Neuronal stem cell (in vitro differentiated cells): ENCODE measurements around the gene TBX1.

Experiments used
- DNase-seq: peaks from one replicate; pipeline ENCODE4 v3.0.0-alpha.2; 2013; ENCODE audit warnings: low spot score
- H2AFZ ChIP-seq: one replicate; pipeline ENCODE4 v1.6.1; 2013; ENCODE audit warnings: mild to moderate bottlenecking, low read length, inconsistent platforms
- H2AK5ac ChIP-seq: 2 replicates; pipeline ENCODE4 v1.6.1; 2013; ENCODE audit warnings: low read depth, mild to moderate bottlenecking, inconsistent platforms, low read length, moderate library complexity, mixed read lengths
- H2BK120ac ChIP-seq: 2 replicates; pipeline ENCODE4 v1.6.1; 2013; ENCODE audit warnings: low read depth, mild to moderate bottlenecking, inconsistent platforms, low read length, moderate library complexity, mixed read lengths
- H2BK12ac ChIP-seq: one replicate; pipeline ENCODE4 v1.6.1; 2013; ENCODE audit warnings: low read length, inconsistent platforms
- H2BK15ac ChIP-seq: 2 replicates; pipeline ENCODE4 v1.6.1; 2013; ENCODE audit warnings: mild to moderate bottlenecking, low read length, inconsistent platforms, mixed read lengths
- H2BK5ac ChIP-seq: one replicate; pipeline ENCODE4 v1.6.1; 2013; ENCODE audit warnings: inconsistent platforms, mild to moderate bottlenecking, low read length, moderate library complexity
- H3K14ac ChIP-seq: one replicate; pipeline ENCODE4 v1.6.1; 2013; ENCODE audit warnings: low read length, inconsistent platforms
- H3K18ac ChIP-seq: 2 replicates; pipeline ENCODE4 v1.6.1; 2013; ENCODE audit warnings: low read length, inconsistent platforms
- H3K23ac ChIP-seq: 2 replicates; pipeline ENCODE4 v1.6.1; 2013; ENCODE audit warnings: low read depth, mild to moderate bottlenecking, mixed read lengths, low read length, inconsistent platforms; ENCODE audit not compliant: poor library complexity
- H3K27ac ChIP-seq: replicated peaks from 3 replicates; pipeline ENCODE4 v1.5.1; 2013; ENCODE audit warnings: low read length, inconsistent platforms
- H3K27me3 ChIP-seq, 3 experiments: 2 replicates each; pipeline ENCODE4 v1.6.1; 2013; ENCODE audit warnings: low read length in 3 of 3, mild to moderate bottlenecking in 2 of 3, inconsistent platforms in 1 of 3, low read depth in 1 of 3, mixed read lengths in 1 of 3, moderate library complexity in 1 of 3; ENCODE audit not compliant: control insufficient read depth in 3 of 3, insufficient read depth in 3 of 3
- H3K36me3 ChIP-seq, 2 donors: replicated peaks in 1 of 2; 2 replicates each; pipeline ENCODE4 v1.6.1; 2013; ENCODE audit warnings: low read length in 2 of 2; ENCODE audit not compliant: control insufficient read depth in 2 of 2, insufficient read depth in 2 of 2
- H3K4ac ChIP-seq: 2 replicates; pipeline ENCODE4 v1.6.1; 2013; ENCODE audit warnings: inconsistent platforms, mild to moderate bottlenecking, low read length, moderate library complexity
- H3K4me1 ChIP-seq, 2 donors: 1 replicate in 1 of 2; 2 replicates in 1 of 2; pipeline ENCODE4 v1.6.1; 2013; ENCODE audit warnings: low read length in 2 of 2, low read depth in 1 of 2; ENCODE audit not compliant: control insufficient read depth in 2 of 2, insufficient read depth in 1 of 2
- H3K4me2 ChIP-seq: one replicate; pipeline ENCODE4 v1.6.1; 2013; ENCODE audit warnings: mild to moderate bottlenecking, low read length, inconsistent platforms; ENCODE audit not compliant: insufficient read depth, poor library complexity, severe bottlenecking
- H3K4me3 ChIP-seq, 2 donors: 2 replicates each; pipeline ENCODE4 v1.5.1; 2013; ENCODE audit warnings: low read length in 2 of 2, mild to moderate bottlenecking in 2 of 2, inconsistent platforms in 1 of 2, moderate library complexity in 1 of 2
- H3K79me1 ChIP-seq: one replicate; pipeline ENCODE4 v1.6.1; 2013; ENCODE audit warnings: low read depth, mild to moderate bottlenecking, inconsistent platforms, low read length, moderate library complexity
- H3K9ac ChIP-seq: one replicate; pipeline ENCODE4 v1.6.1; 2013; ENCODE audit warnings: mild to moderate bottlenecking, low read depth, low read length, inconsistent platforms; ENCODE audit not compliant: poor library complexity
- H3K9me3 ChIP-seq, 2 donors: replicated peaks in 1 of 2; 2 replicates each; pipeline versions ENCODE3 to v1.6.1; 2013; ENCODE audit warnings: low read length in 2 of 2, mild to moderate bottlenecking in 2 of 2, inconsistent platforms in 1 of 2, low read depth in 1 of 2, mixed read lengths in 1 of 2, moderate library complexity in 1 of 2; ENCODE audit not compliant: control insufficient read depth in 2 of 2, insufficient read depth in 1 of 2
- H4K8ac ChIP-seq: one replicate; pipeline ENCODE4 v1.6.1; 2013; ENCODE audit warnings: low read depth, mild to moderate bottlenecking, inconsistent platforms, low read length, moderate library complexity
- H4K91ac ChIP-seq: one replicate; pipeline ENCODE4 v1.6.1; 2013; ENCODE audit warnings: low read length, low read depth, mild to moderate bottlenecking, inconsistent platforms; ENCODE audit not compliant: poor library complexity
- WGBS, 2 donors: extraction: QIAGEN DNeasy Blood & Tissue Kit; methylation state at CpG; one replicate each; pipeline ENCODE4 v1.1.7; 2013; ENCODE audit warnings: missing lambda C conversion rate in 2 of 2, mixed read lengths in 1 of 2; ENCODE audit not compliant: insufficient read length in 2 of 2, insufficient replicate concordance in 1 of 2; ENCODE audit errors: extremely low coverage in 2 of 2; 5-methylcytosine and 5-hydroxymethylcytosine counted together

The TBX1 gene

DNA sequence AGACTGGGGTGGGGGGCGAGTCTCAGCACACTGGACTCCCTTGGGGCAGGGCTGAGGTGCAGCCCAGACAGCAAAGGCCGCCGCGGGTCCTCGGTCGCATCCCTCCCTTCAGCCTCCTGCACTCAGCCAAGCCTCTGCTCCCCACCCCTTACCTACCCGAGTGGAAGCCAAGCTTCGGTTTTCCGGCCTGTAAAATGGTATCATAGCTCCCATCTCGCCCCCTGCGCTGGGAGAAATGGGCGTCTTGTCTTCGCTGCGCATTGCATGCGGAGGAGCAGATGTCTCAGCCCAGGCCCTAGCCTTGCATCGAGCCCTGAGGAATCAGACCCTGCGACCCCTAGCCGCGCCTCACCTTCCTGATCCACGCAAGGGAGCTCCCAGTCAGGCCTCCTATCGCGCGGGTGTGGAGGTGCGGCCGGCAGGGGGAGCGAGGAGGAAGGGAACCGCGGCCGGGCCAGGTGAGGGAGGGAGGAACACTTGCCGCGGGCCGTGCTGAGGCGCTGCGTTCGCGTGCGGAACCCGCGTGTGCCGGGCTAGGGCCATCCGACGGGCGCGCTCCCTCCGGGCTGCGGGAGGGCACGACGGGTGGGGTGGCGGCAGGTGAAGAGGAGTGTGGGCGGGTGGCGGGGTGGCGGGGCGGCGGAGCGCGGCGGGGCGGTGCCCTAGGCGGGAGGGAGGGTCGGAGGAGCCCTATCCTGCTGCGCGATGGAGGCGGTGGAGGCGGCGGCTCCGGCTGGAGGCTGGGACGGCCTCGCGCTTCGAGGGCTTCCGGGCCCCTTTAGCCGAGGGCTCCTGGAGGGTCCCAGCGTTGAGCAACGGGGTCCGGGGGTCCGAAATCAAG, 4.1 kb upstream of the TBX1 start:
- Histone ChIP-seq H3K27ac (no peak overlapping the region), H4K91ac (no peak overlapping the region), H3K9me3 (peaks cover 0 to 5% of the 10 kb centered on the region in 2 donors), H3K4me1 (peaks cover 7 to 19% of the 10 kb centered on the region in 2 donors), H3K36me3 (no peaks in the 10 kb centered on the region), H3K27me3 (peaks cover 52 to 94% (median 85%) of the 10 kb centered on the region in 3 experiments), H3K18ac (no peak overlapping the region), H2BK12ac (no peak overlapping the region), H3K4me3 (peak overlapping the region in 1 of 2 donors; percentile 26), H3K4me2 (peak overlapping the region; percentile 30), H2BK15ac (no peak overlapping the region), H3K23ac (peak overlapping the region; percentile 100), H3K4ac (no peak overlapping the region), H2BK120ac (no peak overlapping the region), H2AK5ac (peak overlapping the region; percentile 82), H2AFZ (no peak overlapping the region), H3K14ac (no peak overlapping the region), H2BK5ac (no peak overlapping the region), H4K8ac (no peak overlapping the region), H3K79me1 (no peaks in the 10 kb centered on the region), H3K9ac (no peak overlapping the region)
- WGBS, 2 donors = no CpG with 5 or more reads among the region's 76 CpGs
- no peak for DNase-seq

DNA sequence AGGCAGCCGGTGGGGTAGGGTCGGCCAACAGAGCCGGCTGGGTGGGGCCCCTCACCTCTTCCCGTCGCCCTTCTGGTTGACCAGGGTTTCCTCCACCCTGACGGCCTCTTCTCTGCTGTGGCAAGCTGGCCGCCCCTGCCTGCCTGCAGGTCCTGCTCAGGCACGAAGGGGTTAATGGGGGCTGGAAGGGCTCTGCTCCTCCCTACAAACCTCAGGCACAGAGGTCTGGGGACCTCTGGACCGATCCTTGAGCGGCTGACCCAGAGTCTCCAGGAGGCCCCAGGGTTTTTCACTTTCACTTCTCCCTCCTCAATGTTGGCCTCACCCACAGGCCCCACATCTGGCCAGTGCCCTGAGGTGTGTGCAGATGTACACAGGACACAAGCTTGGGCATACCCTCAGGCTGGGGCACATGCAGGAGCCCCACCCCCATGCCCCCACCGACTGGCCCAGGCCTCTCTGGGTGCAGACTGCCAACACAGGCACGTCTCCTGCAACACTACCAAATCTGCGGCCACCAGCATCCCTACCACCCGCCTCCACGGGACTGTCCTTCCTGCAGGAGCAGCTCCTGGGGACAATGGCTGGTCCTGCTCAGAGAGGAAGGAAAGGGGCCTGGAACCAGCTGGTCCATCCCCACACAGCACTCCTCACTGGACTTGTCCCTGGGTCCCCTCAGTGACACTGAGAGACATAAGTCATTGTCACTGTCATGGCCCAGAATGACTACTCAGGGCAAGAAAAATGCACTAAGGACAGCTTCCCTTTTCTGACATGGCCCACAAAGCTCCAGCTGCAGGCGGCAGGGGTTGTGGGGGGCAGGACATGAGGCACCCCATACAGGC, 3.2 kb upstream of the TBX1 start:
- peak overlapping the region; percentile 100 for H3K23ac ChIP-seq
- no peak overlapping the region for H2BK12ac ChIP-seq
- DNase-seq = no peak
- peak overlapping the region; percentile 82 for H2AK5ac ChIP-seq
- H3K9ac ChIP-seq = no peak overlapping the region
- H3K9me3 ChIP-seq = peaks cover 0 to 5% of the 10 kb centered on the region in 2 donors
- H3K18ac ChIP-seq = peak overlapping the region; percentile 60
- H3K27me3 ChIP-seq = peaks cover 60 to 94% (median 93%) of the 10 kb centered on the region in 3 experiments
- no peak overlapping the region for H3K4me3 ChIP-seq
- H3K14ac ChIP-seq = no peak overlapping the region
- no CpG with 5 or more reads among the region's 16 CpGs for WGBS, 2 donors
- no peak overlapping the region for H2BK120ac ChIP-seq
- H2BK15ac ChIP-seq = peak overlapping the region; percentile 71
- no peak overlapping the region for H4K8ac ChIP-seq
- peak overlapping the region; percentile 59 for H2BK5ac ChIP-seq
- H3K79me1 ChIP-seq = no peaks in the 10 kb centered on the region
- no peak overlapping the region for H4K91ac ChIP-seq
- no peak overlapping the region for H3K27ac ChIP-seq
- H3K36me3 ChIP-seq = no peaks in the 10 kb centered on the region
- H2AFZ ChIP-seq = no peak overlapping the region
- H3K4me1 ChIP-seq = peaks cover 13 to 19% of the 10 kb centered on the region in 2 donors
- no peak overlapping the region for H3K4me2 ChIP-seq
- no peak overlapping the region for H3K4ac ChIP-seq

DNA sequence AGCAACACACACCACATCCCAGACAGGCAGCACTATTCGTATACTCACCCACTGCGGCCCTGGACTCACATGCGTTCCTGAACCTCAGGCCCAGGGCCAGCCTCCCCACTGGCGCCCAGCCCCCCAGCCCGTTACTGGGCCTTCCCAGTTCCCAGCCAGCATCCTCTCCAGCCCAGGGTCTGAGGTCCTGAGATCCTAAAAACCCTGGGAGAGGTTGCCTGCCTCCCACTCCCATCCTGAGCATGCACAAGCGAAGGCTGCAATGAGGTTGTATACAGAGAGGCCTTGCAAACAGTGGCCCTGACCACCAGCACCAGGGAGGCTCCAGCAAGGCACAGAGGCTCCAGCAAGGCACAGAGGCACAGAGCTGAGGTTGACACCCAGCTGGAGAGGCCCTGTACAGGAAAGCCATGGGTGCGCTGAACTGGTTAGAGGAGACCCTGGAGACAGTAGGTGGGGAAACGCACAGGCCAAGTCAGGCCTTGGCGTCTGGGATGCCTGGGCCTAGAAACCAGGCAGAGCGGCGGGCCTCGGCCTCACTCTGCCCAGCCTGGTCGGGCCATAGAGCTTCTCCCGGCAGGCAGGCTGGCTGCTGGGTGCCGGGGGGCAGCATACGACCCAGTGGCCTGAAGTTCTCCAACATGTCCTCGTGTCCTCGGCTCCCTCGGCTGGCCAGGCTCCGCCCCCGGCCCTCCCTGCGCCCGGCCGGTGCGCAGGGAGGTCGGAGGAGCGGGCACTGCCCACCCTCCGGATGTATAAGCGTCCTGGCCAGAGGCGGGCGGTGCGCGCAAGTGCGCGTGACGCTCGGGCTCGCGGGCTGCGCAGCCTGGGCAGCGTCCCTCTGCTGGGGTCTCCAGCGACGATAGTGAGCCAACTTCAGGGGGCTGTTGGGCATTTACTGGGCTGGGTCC, 2.3 kb upstream of the TBX1 start:
- Histone ChIP-seq H4K91ac (no peak overlapping the region), H2BK12ac (peak overlapping the region; percentile 92), H3K27me3 (peaks cover 69 to 96% (median 94%) of the 10 kb centered on the region in 3 experiments), H4K8ac (no peak overlapping the region), H2AK5ac (peak overlapping the region; percentile 82), H3K79me1 (no peaks in the 10 kb centered on the region), H3K18ac (peak overlapping the region; percentile 83), H3K23ac (peak overlapping the region; percentile 100), H3K9ac (peak overlapping the region; percentile 50), H3K4me3 (no peak overlapping the region), H3K4me2 (peak overlapping the region; percentile 31), H2BK5ac (peak overlapping the region; percentile 59), H2BK15ac (peak overlapping the region; percentile 71), H3K14ac (no peak overlapping the region), H3K27ac (no peak overlapping the region), H3K4me1 (peaks cover 12 to 13% of the 10 kb centered on the region in 2 donors), H2AFZ (no peak overlapping the region), H3K4ac (no peak overlapping the region), H2BK120ac (no peak overlapping the region), H3K36me3 (no peaks in the 10 kb centered on the region), H3K9me3 (peaks cover 0 to 2% of the 10 kb centered on the region in 2 donors)
- WGBS, 2 donors = no CpG with 5 or more reads among the region's 43 CpGs
- no peak for DNase-seq
